Ovary (tissue), 3 donors: Measurements from ENCODE around the gene DNAJC6.

Source experiments
- CTCF ChIP-seq, 3 donors: fragments of 450-650 bp in 2 of 3; fragments of 200-600 bp in 1 of 3; IDR thresholded peaks; one replicate each; pipeline versions ENCODE4 v1.5.1 to v1.8.0; 2016 to 2022; ENCODE audit warnings: antibody characterized with exemption in 3 of 3, mild to moderate bottlenecking in 1 of 3
- EP300 ChIP-seq: sonication (generic); formaldehyde crosslinking; IDR thresholded peaks from one replicate; pipeline ENCODE4 v1.6.1; 2017; ENCODE audit warnings: antibody characterized with exemption
- POLR2A ChIP-seq: fragments of 450-650 bp; IDR thresholded peaks from one replicate; pipeline ENCODE4 v1.6.1; 2017; ENCODE audit warnings: antibody characterized with exemption, mild to moderate bottlenecking, moderate library complexity
- donor health status: DM: no; HTN: no; CAD: no.

GRCh38 chr1:65362545-65362944 lies 53.2 kb downstream of the DNAJC6 start:
- TF ChIP-seq CTCF (IDR thresholded peaks at IDR 0.05) (no peak), POLR2A (no peak), EP300 (no peak)
